ENCODE measurements around the gene CADM1.

DNA sequence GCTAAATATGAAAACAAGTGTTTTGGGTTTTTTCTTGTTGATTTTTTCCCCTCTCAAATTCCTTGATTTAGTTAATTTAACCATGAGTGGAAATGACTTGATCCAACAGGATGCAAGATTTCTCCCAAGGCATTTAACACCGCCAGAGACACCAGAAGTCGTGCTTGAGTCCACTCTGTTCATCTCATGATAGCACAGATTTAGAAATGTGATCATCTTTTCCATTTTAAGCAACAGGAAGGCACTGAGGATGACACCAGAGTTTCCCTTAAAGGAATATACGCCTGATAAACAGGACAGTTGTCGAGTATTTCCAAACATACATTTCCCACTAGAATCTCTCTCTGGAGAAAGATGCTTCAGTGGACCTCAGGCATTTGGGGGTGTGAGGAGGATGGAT lies 318.7 kb downstream of the CADM1 start:
- TF ChIP-seq POLR2A (IDR thresholded peaks at IDR 0.05; ENCODE audit: low read length) (no peak), GATA1 (IDR thresholded peaks at IDR 0.05; ENCODE audit: low read depth, low read length) (no peak)
